OCI-LY1 (cell line): ENCODE data around the gene CDK9.

Source experiments
- EZH2 ChIP-seq: fragments of 200-600 bp; sonication (generic), shearing (Covaris generic); IDR thresholded peaks from 2 replicates; pipeline ENCODE4 v1.8.0; 2017; ENCODE audit warnings: borderline replicate concordance, mixed run types, mild to moderate bottlenecking, antibody characterized with exemption, low read length, moderate library complexity, mixed read lengths
- TF ChIP-seq, protein P1 (sequence below): fragments of 200-600 bp; sonication (generic), shearing (Covaris generic); IDR thresholded peaks from 2 replicates; pipeline ENCODE4 v1.5.1; 2017; ENCODE audit warnings: mild to moderate bottlenecking, antibody characterized with exemption, low read length, moderate library complexity, mixed read lengths

DNA sequence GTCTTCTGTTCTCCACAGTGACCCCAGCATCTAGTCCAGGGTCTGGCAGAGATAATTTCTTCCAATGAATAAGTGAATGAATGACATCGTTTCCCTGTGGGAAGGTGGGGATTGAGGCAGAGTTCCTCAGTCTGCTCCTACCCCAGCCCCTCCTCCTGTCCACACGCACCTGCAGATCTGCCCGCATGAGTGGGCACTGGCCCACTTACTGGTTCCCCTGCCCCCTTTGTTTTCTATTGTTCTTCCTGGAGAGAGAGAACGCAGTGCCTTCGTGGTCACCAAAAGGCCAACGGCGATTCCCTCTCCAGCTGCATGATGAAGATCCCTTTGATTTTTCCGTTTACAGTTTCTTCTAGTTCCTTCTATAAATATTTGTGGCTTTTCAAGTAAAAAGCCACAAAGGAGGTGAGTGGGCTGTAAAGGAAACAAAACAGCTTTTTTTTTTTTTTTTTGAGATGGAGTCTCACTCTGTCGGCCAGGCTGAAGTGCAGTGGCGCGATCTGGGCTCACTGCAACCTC is 11.1 kb downstream of the CDK9 start:
- TF ChIP-seq, protein P1, sequence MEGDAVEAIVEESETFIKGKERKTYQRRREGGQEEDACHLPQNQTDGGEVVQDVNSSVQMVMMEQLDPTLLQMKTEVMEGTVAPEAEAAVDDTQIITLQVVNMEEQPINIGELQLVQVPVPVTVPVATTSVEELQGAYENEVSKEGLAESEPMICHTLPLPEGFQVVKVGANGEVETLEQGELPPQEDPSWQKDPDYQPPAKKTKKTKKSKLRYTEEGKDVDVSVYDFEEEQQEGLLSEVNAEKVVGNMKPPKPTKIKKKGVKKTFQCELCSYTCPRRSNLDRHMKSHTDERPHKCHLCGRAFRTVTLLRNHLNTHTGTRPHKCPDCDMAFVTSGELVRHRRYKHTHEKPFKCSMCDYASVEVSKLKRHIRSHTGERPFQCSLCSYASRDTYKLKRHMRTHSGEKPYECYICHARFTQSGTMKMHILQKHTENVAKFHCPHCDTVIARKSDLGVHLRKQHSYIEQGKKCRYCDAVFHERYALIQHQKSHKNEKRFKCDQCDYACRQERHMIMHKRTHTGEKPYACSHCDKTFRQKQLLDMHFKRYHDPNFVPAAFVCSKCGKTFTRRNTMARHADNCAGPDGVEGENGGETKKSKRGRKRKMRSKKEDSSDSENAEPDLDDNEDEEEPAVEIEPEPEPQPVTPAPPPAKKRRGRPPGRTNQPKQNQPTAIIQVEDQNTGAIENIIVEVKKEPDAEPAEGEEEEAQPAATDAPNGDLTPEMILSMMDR: no peak
- no peak for TF ChIP-seq EZH2
